ENCODE measurements around the gene ACTMAP.
"Not testable (repeated sequence)": the region's sequence is repeated elsewhere in the genome, so short reads cannot be mapped to it uniquely, and the experiment has no call there.

Gene ACTMAP

DNA sequence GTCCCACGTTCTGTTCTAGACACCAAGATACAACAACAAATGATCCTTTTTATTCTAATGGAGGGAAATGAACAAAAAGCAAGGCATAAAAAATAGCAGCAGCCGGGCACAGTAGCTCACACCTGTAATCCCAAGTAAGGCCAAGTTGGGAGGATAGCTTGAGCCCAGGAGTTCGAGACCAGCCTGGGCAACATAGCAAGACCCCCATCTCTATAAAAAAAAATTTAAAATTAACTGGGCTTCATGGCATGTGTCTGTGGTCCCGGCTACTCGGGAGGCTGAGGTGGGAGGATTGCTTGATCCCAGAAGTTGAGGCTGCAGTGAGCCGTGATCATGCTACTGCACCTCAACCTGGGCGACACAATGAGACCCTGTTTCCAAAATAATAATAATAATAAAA lies 26.1 kb upstream of the ACTMAP start:
- no peak for TF ChIP-seq SPI1 (IDR thresholded peaks at IDR 0.05; ENCODE audit: borderline replicate concordance, low read depth)
- TF ChIP-seq, protein P1, sequence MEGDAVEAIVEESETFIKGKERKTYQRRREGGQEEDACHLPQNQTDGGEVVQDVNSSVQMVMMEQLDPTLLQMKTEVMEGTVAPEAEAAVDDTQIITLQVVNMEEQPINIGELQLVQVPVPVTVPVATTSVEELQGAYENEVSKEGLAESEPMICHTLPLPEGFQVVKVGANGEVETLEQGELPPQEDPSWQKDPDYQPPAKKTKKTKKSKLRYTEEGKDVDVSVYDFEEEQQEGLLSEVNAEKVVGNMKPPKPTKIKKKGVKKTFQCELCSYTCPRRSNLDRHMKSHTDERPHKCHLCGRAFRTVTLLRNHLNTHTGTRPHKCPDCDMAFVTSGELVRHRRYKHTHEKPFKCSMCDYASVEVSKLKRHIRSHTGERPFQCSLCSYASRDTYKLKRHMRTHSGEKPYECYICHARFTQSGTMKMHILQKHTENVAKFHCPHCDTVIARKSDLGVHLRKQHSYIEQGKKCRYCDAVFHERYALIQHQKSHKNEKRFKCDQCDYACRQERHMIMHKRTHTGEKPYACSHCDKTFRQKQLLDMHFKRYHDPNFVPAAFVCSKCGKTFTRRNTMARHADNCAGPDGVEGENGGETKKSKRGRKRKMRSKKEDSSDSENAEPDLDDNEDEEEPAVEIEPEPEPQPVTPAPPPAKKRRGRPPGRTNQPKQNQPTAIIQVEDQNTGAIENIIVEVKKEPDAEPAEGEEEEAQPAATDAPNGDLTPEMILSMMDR (IDR thresholded peaks at IDR 0.05; ENCODE audit: insufficient read depth, low read length), result no peak
- TF ChIP-seq, protein P2, sequence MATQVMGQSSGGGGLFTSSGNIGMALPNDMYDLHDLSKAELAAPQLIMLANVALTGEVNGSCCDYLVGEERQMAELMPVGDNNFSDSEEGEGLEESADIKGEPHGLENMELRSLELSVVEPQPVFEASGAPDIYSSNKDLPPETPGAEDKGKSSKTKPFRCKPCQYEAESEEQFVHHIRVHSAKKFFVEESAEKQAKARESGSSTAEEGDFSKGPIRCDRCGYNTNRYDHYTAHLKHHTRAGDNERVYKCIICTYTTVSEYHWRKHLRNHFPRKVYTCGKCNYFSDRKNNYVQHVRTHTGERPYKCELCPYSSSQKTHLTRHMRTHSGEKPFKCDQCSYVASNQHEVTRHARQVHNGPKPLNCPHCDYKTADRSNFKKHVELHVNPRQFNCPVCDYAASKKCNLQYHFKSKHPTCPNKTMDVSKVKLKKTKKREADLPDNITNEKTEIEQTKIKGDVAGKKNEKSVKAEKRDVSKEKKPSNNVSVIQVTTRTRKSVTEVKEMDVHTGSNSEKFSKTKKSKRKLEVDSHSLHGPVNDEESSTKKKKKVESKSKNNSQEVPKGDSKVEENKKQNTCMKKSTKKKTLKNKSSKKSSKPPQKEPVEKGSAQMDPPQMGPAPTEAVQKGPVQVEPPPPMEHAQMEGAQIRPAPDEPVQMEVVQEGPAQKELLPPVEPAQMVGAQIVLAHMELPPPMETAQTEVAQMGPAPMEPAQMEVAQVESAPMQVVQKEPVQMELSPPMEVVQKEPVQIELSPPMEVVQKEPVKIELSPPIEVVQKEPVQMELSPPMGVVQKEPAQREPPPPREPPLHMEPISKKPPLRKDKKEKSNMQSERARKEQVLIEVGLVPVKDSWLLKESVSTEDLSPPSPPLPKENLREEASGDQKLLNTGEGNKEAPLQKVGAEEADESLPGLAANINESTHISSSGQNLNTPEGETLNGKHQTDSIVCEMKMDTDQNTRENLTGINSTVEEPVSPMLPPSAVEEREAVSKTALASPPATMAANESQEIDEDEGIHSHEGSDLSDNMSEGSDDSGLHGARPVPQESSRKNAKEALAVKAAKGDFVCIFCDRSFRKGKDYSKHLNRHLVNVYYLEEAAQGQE (IDR thresholded peaks at IDR 0.05; ENCODE audit: insufficient replicate concordance, low read depth), result no peak
- no peak for TF ChIP-seq POLR2AphosphoS5 (IDR thresholded peaks at IDR 0.05; ENCODE audit: low read depth)
- TF ChIP-seq GABPA (IDR thresholded peaks at IDR 0.05; ENCODE audit: low read depth), result no peak
- no peak for DNase-seq (ENCODE audit: low read depth in 1 of 2, low spot score in 1 of 2)
- Histone ChIP-seq H3K4me3 (replicated peaks; ENCODE audit: insufficient read depth, low read length) (no peak overlapping the region), H3K27ac (replicated peaks) (no peak overlapping the region), H3K27me3 (ENCODE audit: insufficient read depth, poor library complexity, severe bottlenecking) (no peaks in the 10 kb centered on the region)

DNA sequence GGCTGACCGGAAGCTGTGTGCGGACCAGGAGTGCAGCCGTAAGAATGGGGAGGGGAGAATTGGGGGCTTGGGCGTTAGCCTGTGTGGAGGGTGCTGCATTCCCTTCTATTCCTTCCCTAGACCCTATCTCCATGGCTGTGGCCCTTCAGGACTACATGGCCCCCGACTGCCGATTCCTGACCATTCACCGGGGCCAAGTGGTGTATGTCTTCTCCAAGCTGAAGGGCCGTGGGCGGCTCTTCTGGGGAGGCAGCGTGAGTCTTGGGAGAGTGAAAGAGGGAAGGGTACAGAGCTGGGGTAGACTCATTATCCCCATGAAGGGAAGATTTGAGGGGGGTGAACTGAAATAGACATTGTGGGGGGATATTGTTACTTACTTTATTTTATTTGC lies 25.4 kb upstream of the ACTMAP start:
- H3K27me3 ChIP-seq (ENCODE audit: insufficient read depth, poor library complexity, severe bottlenecking), result no peaks in the 10 kb centered on the region
- no peak overlapping the region for H3K4me3 ChIP-seq (replicated peaks; ENCODE audit: insufficient read depth, low read length)
- DNase-seq (ENCODE audit: low read depth in 1 of 2, low spot score in 1 of 2), result no peak
- no peak overlapping the region for H3K27ac ChIP-seq (replicated peaks)
- TF ChIP-seq, protein P2 (IDR thresholded peaks at IDR 0.05; ENCODE audit: insufficient replicate concordance, low read depth), result no peak
- TF ChIP-seq, protein P1 (IDR thresholded peaks at IDR 0.05; ENCODE audit: insufficient read depth, low read length), result no peak
- TF ChIP-seq SPI1 (IDR thresholded peaks at IDR 0.05; ENCODE audit: borderline replicate concordance, low read depth) (no peak), GABPA (IDR thresholded peaks at IDR 0.05; ENCODE audit: low read depth) (no peak), POLR2AphosphoS5 (IDR thresholded peaks at IDR 0.05; ENCODE audit: low read depth) (no peak)

DNA sequence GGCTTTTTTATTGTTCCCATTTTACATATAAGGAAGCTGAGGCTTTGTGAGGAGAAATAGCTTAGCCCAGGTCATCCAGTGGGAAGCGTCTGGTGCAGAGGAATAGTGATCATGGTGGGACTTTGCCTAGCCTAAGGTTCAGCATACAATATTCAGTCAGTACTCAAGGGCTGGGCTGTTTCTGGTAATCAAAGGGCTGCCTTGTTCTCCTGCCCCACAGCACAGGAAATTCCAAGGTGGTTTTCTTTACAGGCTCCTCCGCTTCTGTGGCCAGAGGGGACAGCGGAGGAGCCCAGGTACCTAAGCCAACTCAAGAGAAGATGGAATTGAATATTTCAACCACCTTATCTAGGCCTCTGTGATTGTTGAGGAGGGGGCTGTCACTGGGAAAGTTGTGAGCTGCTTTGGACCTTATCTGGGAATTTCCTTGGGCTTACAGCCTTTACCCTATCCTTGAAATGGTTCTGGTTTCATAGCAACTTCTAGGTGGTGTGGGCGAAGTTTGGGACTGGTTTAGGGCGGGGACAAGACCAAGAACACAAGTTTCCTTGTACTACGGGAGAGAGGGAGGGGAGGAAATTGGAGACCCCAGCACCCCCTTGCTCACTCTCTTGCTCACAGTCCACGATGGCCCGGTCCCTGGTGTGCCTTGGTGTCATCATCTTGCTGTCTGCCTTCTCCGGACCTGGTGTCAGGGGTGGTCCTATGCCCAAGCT lies 24.8 kb upstream of the ACTMAP start, which contains the start of gene MIA:
MIA (plus strand) TSS at position 606 of the 716 bp plus-strand sequence; CDS start at position 628, 22 bp downstream.
- Histone ChIP-seq H3K4me3 (replicated peaks; ENCODE audit: insufficient read depth, low read length) (no peak within 1 kb of the TSS), H3K27ac (replicated peaks) (no peak within 1 kb of the TSS), H3K27me3 (ENCODE audit: insufficient read depth, poor library complexity, severe bottlenecking) (no peaks in the 10 kb centered on the region)
- TF ChIP-seq, protein P1 (IDR thresholded peaks at IDR 0.05; ENCODE audit: insufficient read depth, low read length), result no peak
- no peak for TF ChIP-seq POLR2AphosphoS5 (IDR thresholded peaks at IDR 0.05; ENCODE audit: low read depth)
- TF ChIP-seq, protein P2 (IDR thresholded peaks at IDR 0.05; ENCODE audit: insufficient replicate concordance, low read depth), result no peak
- TF ChIP-seq GABPA (IDR thresholded peaks at IDR 0.05; ENCODE audit: low read depth), result no peak
- TF ChIP-seq SPI1 (IDR thresholded peaks at IDR 0.05; ENCODE audit: borderline replicate concordance, low read depth), result no peak
- DNase-seq (ENCODE audit: low read depth in 1 of 2, low spot score in 1 of 2), result no peak

DNA sequence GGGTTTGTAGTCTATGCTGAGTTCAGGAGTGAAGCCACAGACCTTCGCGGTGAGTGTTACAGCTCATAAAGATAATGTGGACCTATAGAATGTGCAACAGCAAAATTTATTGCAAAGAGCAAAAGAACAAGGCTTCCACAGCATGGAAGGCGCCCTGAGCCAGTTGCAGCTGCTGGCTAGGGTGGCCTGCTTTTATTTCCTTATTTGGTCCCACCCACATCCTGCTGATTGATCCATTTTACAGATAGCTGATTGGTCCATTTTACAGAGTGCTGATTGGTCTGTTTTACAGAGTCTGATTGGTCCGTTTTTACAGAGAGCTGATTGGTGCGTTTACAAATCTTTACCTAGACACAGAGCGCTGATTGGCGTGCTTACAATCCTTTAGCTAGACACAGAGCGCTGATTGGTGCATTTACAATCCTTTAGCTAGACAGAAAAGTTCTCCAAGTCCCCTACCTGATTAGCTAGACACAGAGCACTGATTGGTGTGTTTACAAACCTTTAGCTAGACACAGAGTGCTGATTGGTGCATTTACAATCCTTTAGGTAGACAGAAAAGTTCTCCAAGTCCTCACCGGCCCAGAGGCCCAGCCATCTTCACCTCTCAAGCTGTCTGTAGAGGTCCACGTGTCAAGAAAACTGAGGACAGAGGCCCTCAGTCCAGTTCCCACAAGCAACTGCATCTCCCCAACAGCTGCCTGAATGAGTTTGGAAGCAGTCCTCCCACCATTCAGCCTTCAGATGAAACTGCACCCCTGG lies 21.0 kb upstream of the ACTMAP start:
- not testable (repeated sequence) for H3K4me3 ChIP-seq (replicated peaks; ENCODE audit: insufficient read depth, low read length); H3K27ac ChIP-seq (replicated peaks); H3K27me3 ChIP-seq (ENCODE audit: insufficient read depth, poor library complexity, severe bottlenecking); DNase-seq (ENCODE audit: low read depth in 1 of 2, low spot score in 1 of 2)
